HEK293 (cell line): ENCODE results near the gene OPCML.

Source experiments
- PBX3 ChIP-seq: sonication (generic); formaldehyde crosslinking; IDR thresholded peaks from 2 replicates; pipeline ENCODE4 v1.8.1; 2022; ENCODE audit warnings: mild to moderate bottlenecking, moderate library complexity, missing genetic modification reagents
- YY1 ChIP-seq: fragments of 450-650 bp; formaldehyde crosslinking; IDR thresholded peaks from 2 replicates; pipeline ENCODE4 v1.5.1; 2018; ENCODE audit warnings: missing biosample characterization, missing genetic modification characterization
- ZBTB21 ChIP-seq: fragments of 450-650 bp; formaldehyde crosslinking; IDR thresholded peaks from 2 replicates; pipeline ENCODE4 v1.5.1; 2017; ENCODE audit warnings: missing biosample characterization, missing genetic modification characterization
- ZFP37 ChIP-seq: fragments of 450-650 bp; formaldehyde crosslinking; IDR thresholded peaks from 2 replicates; pipeline ENCODE4 v1.5.1; 2016; ENCODE audit warnings: missing biosample characterization, missing genetic modification characterization
- ZNF214 ChIP-seq: fragments of 450-650 bp; formaldehyde crosslinking; IDR thresholded peaks from 2 replicates; pipeline ENCODE4 v1.5.1; 2017; ENCODE audit warnings: missing biosample characterization, mild to moderate bottlenecking, missing genetic modification characterization, borderline replicate concordance
- ZNF274 ChIP-seq, 2 experiments: fragments of 200-500 bp in 1 of 2; fragments of 450-650 bp in 1 of 2; sonication (Bioruptor generic) in 1 of 2; formaldehyde crosslinking in 1 of 2; IDR thresholded peaks; 2 replicates each; pipeline versions ENCODE4 v1.5.1 to v1.6.1; 2014 to 2016; ENCODE audit warnings: borderline replicate concordance in 1 of 2, inconsistent platforms in 1 of 2, low read length in 1 of 2, missing biosample characterization in 1 of 2, missing genetic modification characterization in 1 of 2
- ZNF513 ChIP-seq: fragments of 450-650 bp; IDR thresholded peaks from 2 replicates; pipeline ENCODE4 v1.5.1; 2018; ENCODE audit warnings: missing biosample characterization, missing genetic modification characterization
- ZNF560 ChIP-seq: fragments of 450-650 bp; formaldehyde crosslinking; IDR thresholded peaks from 2 replicates; pipeline ENCODE4 v1.5.1; 2017; ENCODE audit warnings: missing biosample characterization, missing genetic modification characterization, borderline replicate concordance
- TF ChIP-seq, protein P1 (sequence below): fragments of 450-650 bp; formaldehyde crosslinking; IDR thresholded peaks from 2 replicates; pipeline ENCODE4 v1.5.1; 2016; ENCODE audit warnings: missing biosample characterization, missing genetic modification characterization

DNA sequence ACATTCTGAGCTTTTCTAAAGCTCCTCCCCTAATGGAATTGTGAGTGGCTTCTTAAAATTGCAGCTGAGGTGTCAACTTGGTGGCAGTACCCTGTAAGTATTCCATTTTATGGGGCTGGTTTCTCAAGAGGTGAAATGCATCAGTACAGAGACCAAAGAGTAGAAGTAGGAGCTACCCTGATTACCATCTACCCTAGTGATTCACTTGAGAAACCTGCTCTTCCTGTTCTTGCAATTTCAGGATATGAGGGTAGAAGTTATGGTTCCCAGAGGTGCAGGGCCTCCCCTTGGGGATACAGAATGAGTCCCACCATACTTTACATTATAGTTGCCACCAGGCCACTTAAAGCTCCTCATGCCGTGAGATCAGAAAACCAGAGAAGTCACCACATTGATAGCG is 944.6 kb downstream of the OPCML start:
- TF ChIP-seq, protein P1, sequence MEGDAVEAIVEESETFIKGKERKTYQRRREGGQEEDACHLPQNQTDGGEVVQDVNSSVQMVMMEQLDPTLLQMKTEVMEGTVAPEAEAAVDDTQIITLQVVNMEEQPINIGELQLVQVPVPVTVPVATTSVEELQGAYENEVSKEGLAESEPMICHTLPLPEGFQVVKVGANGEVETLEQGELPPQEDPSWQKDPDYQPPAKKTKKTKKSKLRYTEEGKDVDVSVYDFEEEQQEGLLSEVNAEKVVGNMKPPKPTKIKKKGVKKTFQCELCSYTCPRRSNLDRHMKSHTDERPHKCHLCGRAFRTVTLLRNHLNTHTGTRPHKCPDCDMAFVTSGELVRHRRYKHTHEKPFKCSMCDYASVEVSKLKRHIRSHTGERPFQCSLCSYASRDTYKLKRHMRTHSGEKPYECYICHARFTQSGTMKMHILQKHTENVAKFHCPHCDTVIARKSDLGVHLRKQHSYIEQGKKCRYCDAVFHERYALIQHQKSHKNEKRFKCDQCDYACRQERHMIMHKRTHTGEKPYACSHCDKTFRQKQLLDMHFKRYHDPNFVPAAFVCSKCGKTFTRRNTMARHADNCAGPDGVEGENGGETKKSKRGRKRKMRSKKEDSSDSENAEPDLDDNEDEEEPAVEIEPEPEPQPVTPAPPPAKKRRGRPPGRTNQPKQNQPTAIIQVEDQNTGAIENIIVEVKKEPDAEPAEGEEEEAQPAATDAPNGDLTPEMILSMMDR (tag by site-specific recombination) = no peak
- TF ChIP-seq ZNF274 (IDR thresholded peaks at IDR 0.05; ENCODE audit: low read length) (no peak), ZNF274 (tag by site-specific recombination; IDR thresholded peaks at IDR 0.05; ENCODE audit: borderline replicate concordance) (no peak), PBX3 (CRISPR knock-in tag) (no peak), ZFP37 (tag by site-specific recombination) (no peak), ZBTB21 (tag by site-specific recombination) (no peak), ZNF214 (tag by site-specific recombination) (no peak), ZNF513 (no peak), ZNF560 (tag by site-specific recombination) (no peak), YY1 (tag by site-specific recombination) (no peak)
